Stimulated activated CD4-positive, alpha-beta T cell treated with anti-CD3 and anti-CD28 coated beads, Interleukin-12 subunit alpha, Interleukin-12 subunit beta, amount 100 ng/mL, for 48 hours (primary cell): Measurements from ENCODE around the gene SNRNP70.
"Not testable (repeated sequence)": the region's sequence is repeated elsewhere in the genome, so short reads cannot be mapped to it uniquely, and the experiment has no call there.

Experiments used
- DNase-seq, 3 donors: peaks; one replicate each; pipeline ENCODE4 v3.0.0-alpha.2; 2020; ENCODE audit warnings: low read depth in 2 of 3, low spot score in 1 of 3

Gene SNRNP70

GRCh38 chr19:49141352-49141751, 56.1 kb downstream of the SNRNP70 start:
- no peak for DNase-seq

- peak; percentile 57 to 70 (median 59) for DNase-seq
Measured at GRCh38 chr19:49142866-49143335, 57.6 kb downstream of the SNRNP70 start.

- DNase-seq: peak; percentile 73 to 90 (median 75)
Measured at GRCh38 chr19:49145573-49146407, 60.5 kb downstream of the SNRNP70 start.

GRCh38 chr19:49146408-49146770, 61.1 kb downstream of the SNRNP70 start:
- DNase-seq: not testable (repeated sequence)

- no peak for DNase-seq
Measured at GRCh38 chr19:49148044-49148682, 62.9 kb downstream of the SNRNP70 start.

- DNase-seq: peak; percentile 79 to 87 (median 82)
Measured at GRCh38 chr19:49148784-49149651, 63.8 kb downstream of the SNRNP70 start.

- DNase-seq: no peak
Measured at GRCh38 chr19:49149652-49150105, 64.4 kb downstream of the SNRNP70 start.

GRCh38 chr19:49150106-49150943, 65.1 kb downstream of the SNRNP70 start:
- DNase-seq: peak in 1 of 3 donors; percentile 35

- no peak for DNase-seq
Measured at GRCh38 chr19:49150944-49151243, 65.6 kb downstream of the SNRNP70 start.

- peak in 1 of 3 donors; percentile 28 for DNase-seq
Measured at GRCh38 chr19:49151267-49152118, 66.2 kb downstream of the SNRNP70 start.

- DNase-seq: no peak
Measured at GRCh38 chr19:49152119-49152550, 66.9 kb downstream of the SNRNP70 start.

- DNase-seq: no peak
Measured at GRCh38 chr19:49153167-49153809, 68.0 kb downstream of the SNRNP70 start.

GRCh38 chr19:49154279-49154678, 69.0 kb downstream of the SNRNP70 start:
- no peak for DNase-seq

- DNase-seq: no peak
Measured at GRCh38 chr19:49155005-49155819, 70.0 kb downstream of the SNRNP70 start, which contains the start of gene HRC. HRC (minus strand) TSS chr19:49155396; CDS start chr19:49155237, 159 bp downstream.

- no peak for DNase-seq
Measured at GRCh38 chr19:49155820-49156346, 70.6 kb downstream of the SNRNP70 start.

GRCh38 chr19:49157445-49158224, 72.4 kb downstream of the SNRNP70 start, which contains the start of gene TRPM4:
TRPM4 (plus strand) TSS chr19:49157792; CDS start chr19:49157867, 75 bp downstream.
- DNase-seq: peak in 2 of 3 donors; percentile 36 to 62
